Natural killer cell (primary cell): Measurements from ENCODE around the gene TOMM70. TPM values are rescaled to one million over a fixed set of nuclear protein-coding genes. Genes with fewer than 3 reads are reported as not detected.
"Not testable (repeated sequence)": the region's sequence is repeated elsewhere in the genome, so short reads cannot be mapped to it uniquely, and the experiment has no call there.

ENCODE experiments used
- ATAC-seq, 3 donors: fragments of 150-1000 bp in 2 of 3; fragments of 200-7000 bp in 1 of 3; cut with Tn5 transposase; 1 replicate in 1 of 3; 2 replicates in 2 of 3; pipeline ENCODE4 v1.10.0; 2021; ENCODE audit warnings: mild to moderate bottlenecking in 2 of 3, moderate library complexity in 2 of 3
- DNase-seq, 2 donors: peaks; one replicate each; pipeline versions ENCODE4 v3.0.0 to v3.0.0-alpha.2; 2013 to 2021; ENCODE audit warnings: mixed read lengths in 1 of 2
- H3K27ac ChIP-seq: one replicate; pipeline ENCODE4 v1.5.1; 2013; ENCODE audit warnings: mild to moderate bottlenecking, low read length
- H3K27me3 ChIP-seq: one replicate; pipeline ENCODE4 v1.6.1; 2013; ENCODE audit warnings: low read length; ENCODE audit not compliant: control insufficient read depth, insufficient read depth
- H3K36me3 ChIP-seq: one replicate; pipeline ENCODE4 v1.6.1; 2013; ENCODE audit warnings: low read length; ENCODE audit not compliant: control insufficient read depth, insufficient read depth
- H3K4me1 ChIP-seq: one replicate; pipeline ENCODE4 v1.6.1; 2013; ENCODE audit warnings: low read length; ENCODE audit not compliant: control insufficient read depth, insufficient read depth
- H3K4me3 ChIP-seq: one replicate; pipeline ENCODE4 v1.5.1; 2013; ENCODE audit warnings: low read length
- H3K9me3 ChIP-seq: one replicate; pipeline ENCODE4 v1.6.1; 2013; ENCODE audit warnings: low read length; ENCODE audit not compliant: control insufficient read depth, insufficient read depth
- H3K27ac Mint-ChIP-seq, 2 donors: one replicate each; pipeline ENCODE4 v1.8.0; 2022; ENCODE audit warnings: mild to moderate bottlenecking in 2 of 2, mixed read lengths in 2 of 2, moderate library complexity in 1 of 2
- H3K27me3 Mint-ChIP-seq, 2 donors: one replicate each; pipeline ENCODE4 v1.8.0; 2022; ENCODE audit warnings: low read depth in 2 of 2, mixed read lengths in 2 of 2
- H3K36me3 Mint-ChIP-seq: one replicate; pipeline ENCODE4 v1.8.0; 2022; ENCODE audit warnings: mixed read lengths
- H3K4me1 Mint-ChIP-seq, 2 donors: one replicate each; pipeline ENCODE4 v1.8.0; 2022; ENCODE audit warnings: mixed read lengths in 2 of 2
- H3K4me3 Mint-ChIP-seq: one replicate; pipeline ENCODE4 v1.8.0; 2022; ENCODE audit warnings: mild to moderate bottlenecking, moderate library complexity, mixed read lengths
- H3K9me3 Mint-ChIP-seq, 2 donors: one replicate each; pipeline ENCODE4 v1.8.0; 2022; ENCODE audit warnings: mixed read lengths in 2 of 2
- WGBS: methylation state at CpG from one replicate; pipeline ENCODE4 v1.1.7; 2013; ENCODE audit warnings: missing lambda C conversion rate; ENCODE audit not compliant: insufficient coverage; 5-methylcytosine and 5-hydroxymethylcytosine counted together
- intact Hi-C: fragments of 100-400 bp; cut with micrococcal nuclease; formaldehyde crosslinking; loops from one replicate; pipeline ENCODE4 v1.14.2; 2022
- total RNA-seq, 4 donors: library from RNA; stranded (reverse); fragments of 120-200 nt in 1 of 4; gene quantifications; one replicate each; pipeline versions ENCODE4 v1.2.3 to v1.2.4, GENCODE V29; 2013 to 2022
- TF ChIP-seq, protein P1 (sequence below): fragments of 200-600 bp; IDR thresholded peaks from one replicate; pipeline ENCODE4 v1.8.0; 2022; ENCODE audit warnings: antibody characterized with exemption

The TOMM70 gene
- total RNA-seq, result 10 to 100 TPM; 19.1 to 26.6 (median 24.0) TPM
- 41.4 TPM for total RNA-seq (2013)

DNA sequence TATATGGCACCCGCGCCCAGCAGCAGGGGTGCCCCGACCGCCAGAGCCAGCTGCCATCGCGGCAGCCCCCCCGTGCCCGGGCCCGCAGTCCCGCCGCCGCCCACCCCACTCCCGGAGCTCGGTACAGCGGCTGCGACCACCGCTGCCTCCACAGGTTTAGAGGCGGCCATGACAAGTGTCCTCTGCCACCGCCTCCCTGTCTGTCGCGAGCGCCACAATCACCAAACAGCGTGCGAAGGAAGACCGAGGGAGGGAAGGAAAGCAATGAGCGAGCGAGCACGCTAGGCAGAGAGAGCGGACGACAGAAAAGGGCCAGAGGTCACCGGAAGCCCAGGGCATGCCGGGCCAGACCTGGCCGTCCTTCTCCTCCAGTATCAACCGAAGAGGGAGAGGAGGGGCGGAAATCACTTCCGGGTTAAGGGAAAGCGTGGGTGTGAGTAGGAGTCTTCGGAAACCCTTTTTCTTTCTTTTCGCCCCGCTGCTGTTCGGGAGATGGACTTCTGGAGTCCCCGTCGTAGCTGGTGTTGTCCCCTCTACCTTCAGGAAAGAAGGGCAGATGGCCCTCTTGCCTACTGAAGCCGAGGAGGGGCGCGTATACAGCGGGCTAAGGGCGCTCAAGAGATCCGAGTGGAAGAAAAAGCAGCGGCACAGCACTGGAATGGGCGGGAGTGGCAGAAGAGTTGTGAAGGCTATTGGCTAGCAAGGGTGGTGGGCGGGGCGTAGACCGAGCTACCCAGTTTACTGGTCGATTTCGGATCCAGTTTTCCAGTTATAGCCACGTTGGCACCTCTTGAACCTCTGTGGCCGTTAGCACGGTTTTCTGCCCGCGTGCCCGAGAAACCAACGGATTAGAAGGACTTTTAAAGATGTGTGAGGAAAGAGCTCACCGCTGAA, at the start of gene TOMM70, which contains the start of gene LNP1:
TSS of gene TOMM70 (minus strand) at position 310 of the 894 bp plus-strand sequence. CDS start at position 170, 140 bp downstream.
TSS of gene LNP1 (plus strand) at position 760 of the 894 bp plus-strand sequence. CDS start 28,191 bp downstream, outside the sequence.
- H3K4me3 Mint-ChIP-seq, result peak within 1 kb of the TSS; percentile 93
- no peaks in the 10 kb centered on the region for H3K9me3 Mint-ChIP-seq
- Histone ChIP-seq H3K4me3 (peak within 1 kb of the TSS; percentile 81), H3K4me1 (peaks cover 18% of the 10 kb centered on the region), H3K9me3 (no peaks in the 10 kb centered on the region), H3K27ac (peak within 1 kb of the TSS; percentile 67), H3K36me3 (no peaks in the 10 kb centered on the region), H3K27me3 (no peaks in the 10 kb centered on the region)
- ATAC-seq (peak; percentile 85 to 96 (median 90)), DNase-seq (peak; percentile 89 to 96)
- TF ChIP-seq, protein P1, sequence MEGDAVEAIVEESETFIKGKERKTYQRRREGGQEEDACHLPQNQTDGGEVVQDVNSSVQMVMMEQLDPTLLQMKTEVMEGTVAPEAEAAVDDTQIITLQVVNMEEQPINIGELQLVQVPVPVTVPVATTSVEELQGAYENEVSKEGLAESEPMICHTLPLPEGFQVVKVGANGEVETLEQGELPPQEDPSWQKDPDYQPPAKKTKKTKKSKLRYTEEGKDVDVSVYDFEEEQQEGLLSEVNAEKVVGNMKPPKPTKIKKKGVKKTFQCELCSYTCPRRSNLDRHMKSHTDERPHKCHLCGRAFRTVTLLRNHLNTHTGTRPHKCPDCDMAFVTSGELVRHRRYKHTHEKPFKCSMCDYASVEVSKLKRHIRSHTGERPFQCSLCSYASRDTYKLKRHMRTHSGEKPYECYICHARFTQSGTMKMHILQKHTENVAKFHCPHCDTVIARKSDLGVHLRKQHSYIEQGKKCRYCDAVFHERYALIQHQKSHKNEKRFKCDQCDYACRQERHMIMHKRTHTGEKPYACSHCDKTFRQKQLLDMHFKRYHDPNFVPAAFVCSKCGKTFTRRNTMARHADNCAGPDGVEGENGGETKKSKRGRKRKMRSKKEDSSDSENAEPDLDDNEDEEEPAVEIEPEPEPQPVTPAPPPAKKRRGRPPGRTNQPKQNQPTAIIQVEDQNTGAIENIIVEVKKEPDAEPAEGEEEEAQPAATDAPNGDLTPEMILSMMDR, result no peak
- under 1% methylated on average over 64 of the region's 64 CpGs for WGBS
- H3K27ac Mint-ChIP-seq, result peak within 1 kb of the TSS; percentile 95
- H3K27me3 Mint-ChIP-seq, result no peaks in the 10 kb centered on the region
- peaks cover 20 to 35% of the 10 kb centered on the region in 2 donors for H3K4me1 Mint-ChIP-seq
- intact Hi-C loops, result loop anchor here (1.0 to 10.0 kb wide), 7 partner anchors 67 to 1274 kb away; partner anchors contain the start of genes CMSS1, NIT2, PCNP and TBC1D23
- no peaks in the 10 kb centered on the region for H3K36me3 Mint-ChIP-seq

DNA sequence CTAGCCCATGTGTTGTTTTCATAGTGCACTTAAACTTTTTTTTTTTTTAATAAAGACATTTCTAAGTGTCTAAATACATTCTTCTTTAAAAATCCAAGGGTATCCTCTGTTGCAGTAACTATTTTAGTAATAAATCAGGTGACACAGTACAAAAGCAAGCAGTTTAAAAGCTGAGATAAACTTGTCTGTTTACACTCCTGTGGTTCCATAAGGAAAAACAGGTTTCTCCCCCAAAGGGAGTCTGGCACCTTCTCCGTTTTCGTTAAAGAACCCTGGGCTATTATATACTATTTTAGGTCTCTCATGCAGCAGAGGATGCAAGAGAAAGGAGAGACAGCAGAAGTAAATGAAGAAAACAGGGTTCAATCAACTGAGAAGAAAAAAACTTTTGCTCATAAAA, 48.3 kb upstream of the TOMM70 start:
- Mint-ChIP-seq H3K4me1 (no peaks in the 10 kb centered on the region), H3K36me3 (no peaks in the 10 kb centered on the region), H3K9me3 (peaks cover 0 to 4% of the 10 kb centered on the region in 2 donors), H3K27me3 (peaks cover 0 to 5% of the 10 kb centered on the region in 2 donors), H3K4me3 (no peak overlapping the region), H3K27ac (no peak overlapping the region)
- WGBS, result no CpG with 5 or more reads among the region's 2 CpGs
- intact Hi-C loops, result no loop called here
- TF ChIP-seq, protein P1, result no peak
- no peak for DNase-seq
- Histone ChIP-seq H3K27me3 (no peaks in the 10 kb centered on the region), H3K4me3 (no peak overlapping the region), H3K27ac (no peak overlapping the region), H3K9me3 (no peaks in the 10 kb centered on the region), H3K36me3 (no peaks in the 10 kb centered on the region), H3K4me1 (no peaks in the 10 kb centered on the region)
- no peak for ATAC-seq

DNA sequence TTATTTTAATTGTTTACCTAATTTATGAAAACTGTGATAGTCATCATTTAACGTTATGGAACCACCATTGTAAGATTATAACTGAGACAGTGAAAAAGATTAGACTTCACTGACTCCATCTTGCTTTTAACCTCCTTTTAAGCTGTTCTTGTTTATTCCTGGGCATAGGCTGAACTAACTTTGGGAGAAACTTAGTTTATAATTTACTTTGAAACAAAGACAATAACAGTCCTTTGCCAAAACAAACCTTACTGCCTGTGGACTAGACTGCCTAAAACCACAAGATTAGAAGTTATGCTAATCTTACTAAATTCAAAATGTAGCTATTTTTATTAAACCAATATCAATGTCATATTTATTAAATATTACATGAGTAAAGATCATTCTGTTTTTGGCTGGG, 47.2 kb upstream of the TOMM70 start:
- peaks cover 0 to 5% of the 10 kb centered on the region in 2 donors for H3K27me3 Mint-ChIP-seq
- H3K27ac ChIP-seq, result no peak overlapping the region

DNA sequence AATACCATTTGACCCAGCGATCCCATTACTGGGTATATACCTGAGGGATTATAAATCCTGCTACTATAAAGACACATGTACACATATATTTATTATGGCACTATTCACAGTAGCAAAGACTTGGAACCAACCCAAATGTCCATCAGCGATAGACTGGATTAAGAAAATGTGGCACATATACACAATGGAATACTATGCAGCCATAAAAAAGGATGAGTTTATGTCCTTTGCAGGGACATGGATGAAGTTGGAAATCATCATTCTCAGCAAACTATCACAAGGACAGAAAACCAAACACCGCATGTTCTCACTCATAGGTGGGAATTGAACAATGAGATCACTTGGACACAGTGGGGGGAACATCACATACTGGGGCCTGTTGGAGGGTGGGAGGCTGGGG, 46.2 kb upstream of the TOMM70 start:
- H3K4me3 Mint-ChIP-seq, H3K27me3 ChIP-seq, H3K27ac ChIP-seq, H3K9me3 ChIP-seq, H3K4me3 ChIP-seq, H3K9me3 Mint-ChIP-seq, H3K27ac Mint-ChIP-seq, H3K36me3 ChIP-seq, H3K36me3 Mint-ChIP-seq, H3K27me3 Mint-ChIP-seq, H3K4me1 Mint-ChIP-seq, H3K4me1 ChIP-seq, ATAC-seq, DNase-seq, intact Hi-C loops: not testable (repeated sequence)
- WGBS, result 100% methylated on average over 1 of the region's 3 CpGs

More for the DNA sequence above, 47.2 kb upstream of the TOMM70 start:
- Mint-ChIP-seq H3K27ac (no peak overlapping the region), H3K9me3 (peaks cover 0 to 4% of the 10 kb centered on the region in 2 donors), H3K36me3 (no peaks in the 10 kb centered on the region), H3K4me3 (no peak overlapping the region), H3K4me1 (no peaks in the 10 kb centered on the region)
- ATAC-seq, result no peak
- Histone ChIP-seq H3K4me1 (no peaks in the 10 kb centered on the region), H3K9me3 (no peaks in the 10 kb centered on the region), H3K27me3 (no peaks in the 10 kb centered on the region), H3K36me3 (no peaks in the 10 kb centered on the region), H3K4me3 (no peak overlapping the region)
- 100% methylated on average over 1 of the region's 1 CpG for WGBS
- intact Hi-C loops, result no loop called here
- DNase-seq, result no peak
- TF ChIP-seq, protein P1, result no peak
